ENCODE data around the gene DEFB108B.
"Not testable (repeated sequence)": the region's sequence is repeated elsewhere in the genome, so short reads cannot be mapped to it uniquely, and the experiment has no call there.

Gene DEFB108B

DNA sequence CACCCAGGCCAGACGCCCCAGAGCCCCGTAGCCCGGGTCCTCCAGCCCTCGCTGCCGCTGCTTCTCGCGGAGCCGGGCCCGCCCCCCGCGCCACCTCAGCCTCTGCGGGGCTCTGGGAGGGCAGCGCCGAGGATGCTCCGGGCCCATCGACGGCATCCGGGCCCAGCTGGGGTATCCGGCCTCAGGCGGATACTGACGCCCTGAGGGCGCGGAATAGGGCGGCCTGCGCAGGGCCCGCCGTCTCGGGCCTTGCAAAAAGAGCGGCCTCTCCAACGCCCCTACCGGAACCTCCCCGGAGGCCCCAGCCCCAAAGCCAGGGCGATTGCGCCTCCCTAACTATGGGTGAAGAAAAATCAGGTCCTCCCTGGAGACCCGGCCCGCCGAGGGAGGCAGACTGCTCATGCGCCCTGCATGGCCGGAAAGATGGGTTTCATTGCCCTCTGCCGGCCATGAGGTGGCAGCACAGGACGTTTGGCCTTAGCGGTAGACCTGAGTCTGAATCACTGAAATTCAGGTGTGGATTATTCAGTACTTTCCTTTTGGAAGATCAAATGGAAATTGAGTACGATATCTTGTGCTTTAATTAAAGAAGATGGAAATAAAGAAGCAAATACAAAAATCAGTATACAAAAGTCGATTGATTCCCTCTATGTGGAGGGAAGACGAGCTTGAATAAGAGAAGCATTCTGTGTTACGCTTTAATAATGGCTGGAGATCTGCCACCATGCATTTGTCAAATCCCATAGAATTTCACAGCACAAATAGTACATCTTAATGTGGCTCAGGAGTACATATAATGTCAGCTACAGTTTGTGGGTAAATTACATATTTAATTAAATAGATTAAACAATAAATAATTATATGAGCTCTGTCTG lies 19.3 kb upstream of the DEFB108B start:
- peak; percentile 73 for DNase-seq (ENCODE audit: low read depth)

DNA sequence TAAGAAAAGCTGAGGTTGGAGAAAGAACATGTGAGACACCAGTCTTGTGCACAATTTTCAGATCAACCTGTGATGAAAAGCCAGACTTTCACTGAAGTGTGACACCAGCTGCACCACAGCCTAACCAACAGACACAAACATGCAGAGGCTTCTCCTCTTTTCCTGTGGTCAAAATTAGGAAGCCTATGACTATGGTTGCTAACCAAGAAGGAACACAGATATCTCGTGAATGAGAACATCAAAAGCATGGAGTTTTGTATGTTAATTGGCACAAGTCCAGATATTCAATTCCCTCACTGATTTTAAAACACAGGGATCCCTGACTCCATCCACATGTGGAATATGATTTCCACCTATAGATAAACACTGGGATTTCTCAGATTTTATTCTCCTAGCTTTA lies 11.5 kb upstream of the DEFB108B start:
- DNase-seq (ENCODE audit: low read depth) = not testable (repeated sequence)

DNA sequence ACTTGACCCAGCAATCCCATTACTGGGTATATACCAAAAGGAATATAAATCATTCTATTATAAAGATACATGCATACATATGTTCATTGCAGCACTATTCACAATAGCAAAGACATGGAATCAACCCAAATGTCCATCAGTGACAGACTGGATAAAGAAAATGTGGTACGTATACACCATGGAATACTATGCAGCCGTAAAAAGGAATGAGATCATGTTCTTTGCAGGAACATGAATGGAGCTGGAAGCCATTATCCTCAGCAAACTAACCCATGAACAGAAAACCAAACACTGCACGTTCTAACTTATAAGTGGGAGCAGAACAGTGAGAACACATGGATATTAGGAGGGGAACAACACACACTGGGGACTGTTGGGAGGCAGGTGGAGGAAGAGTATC lies 3.8 kb upstream of the DEFB108B start:
- not testable (repeated sequence) for DNase-seq (ENCODE audit: low read depth)

DNA sequence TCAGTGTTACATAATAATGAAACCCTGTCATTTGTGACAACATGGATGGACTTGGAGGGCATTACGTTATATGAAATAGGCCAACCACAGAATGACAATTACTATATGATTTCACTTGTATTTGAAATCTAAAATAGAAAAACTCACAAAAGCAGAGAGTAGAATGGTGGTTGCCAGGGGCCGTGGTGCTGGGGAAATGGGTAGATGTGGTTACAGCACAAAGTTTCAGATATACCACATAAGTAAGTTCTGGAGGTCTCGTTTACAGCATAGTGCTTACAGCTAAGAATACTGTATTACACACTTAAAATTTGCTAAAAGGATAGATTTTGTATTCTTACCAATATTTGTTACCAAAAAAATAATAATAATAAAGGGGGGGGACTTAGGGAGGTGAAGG lies 3.3 kb upstream of the DEFB108B start:
- DNase-seq (ENCODE audit: low read depth) = not testable (repeated sequence)

DNA sequence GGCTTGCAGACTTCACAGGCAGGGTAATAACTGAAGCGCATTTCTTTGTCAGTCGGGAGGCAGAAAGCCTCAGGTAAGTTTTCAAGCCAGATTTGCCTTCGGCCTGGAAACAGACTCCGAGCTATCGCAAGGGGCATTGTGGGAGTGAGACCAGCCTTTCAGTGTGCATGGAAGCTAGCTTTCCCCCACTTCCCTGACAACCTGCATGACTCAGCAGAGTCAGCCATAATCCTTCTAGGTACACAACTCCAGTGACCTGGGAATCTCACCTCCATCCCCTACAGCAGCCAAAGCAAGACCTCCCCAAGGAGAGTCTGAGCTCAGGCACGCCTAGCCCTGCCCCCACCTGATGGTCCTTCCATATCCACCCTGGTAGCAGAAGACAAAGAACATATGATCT lies 9.7 kb downstream of the DEFB108B start:
- not testable (repeated sequence) for DNase-seq (ENCODE audit: low read depth)

DNA sequence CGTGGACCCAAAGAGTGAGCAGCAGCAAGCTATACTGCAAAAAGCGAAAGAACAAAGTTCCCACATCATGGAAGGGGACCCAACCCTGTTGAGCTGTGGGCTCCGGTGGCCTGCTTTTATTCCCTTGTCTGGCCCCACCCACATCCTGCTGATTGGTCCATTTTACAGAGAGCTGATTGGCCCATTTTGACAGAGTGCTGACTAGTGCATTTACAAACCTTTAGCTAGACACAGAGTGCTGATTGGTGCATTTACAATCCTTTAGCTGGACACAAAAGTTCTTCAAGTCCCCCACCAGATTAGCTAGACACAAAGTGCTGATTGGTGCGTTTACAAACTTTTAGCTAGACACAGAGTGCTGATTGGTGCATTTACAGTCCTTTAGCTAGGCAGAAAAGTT lies 10.4 kb downstream of the DEFB108B start:
- DNase-seq (ENCODE audit: low read depth) = not testable (repeated sequence)

DNA sequence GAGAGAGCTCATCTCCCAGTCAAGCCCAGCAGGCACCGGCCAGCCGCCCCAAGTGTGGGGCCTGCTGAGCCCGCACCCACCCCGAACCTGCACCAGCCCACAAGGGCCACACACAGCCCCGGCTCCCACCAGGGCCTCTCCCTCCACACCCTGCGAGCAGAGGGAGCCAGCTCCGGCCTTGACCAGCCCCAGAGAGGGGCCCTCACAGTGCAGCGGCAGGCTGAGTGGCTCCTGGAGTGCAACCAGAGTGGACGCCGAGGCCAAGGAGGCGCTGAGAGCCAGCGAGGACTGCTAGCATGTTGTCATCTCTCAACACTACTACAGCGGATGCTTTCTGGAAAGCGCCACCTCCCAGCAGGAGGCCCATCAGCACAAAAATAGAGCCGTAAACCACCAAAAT lies 10.9 kb downstream of the DEFB108B start:
- DNase-seq (ENCODE audit: low read depth) = no peak

DNA sequence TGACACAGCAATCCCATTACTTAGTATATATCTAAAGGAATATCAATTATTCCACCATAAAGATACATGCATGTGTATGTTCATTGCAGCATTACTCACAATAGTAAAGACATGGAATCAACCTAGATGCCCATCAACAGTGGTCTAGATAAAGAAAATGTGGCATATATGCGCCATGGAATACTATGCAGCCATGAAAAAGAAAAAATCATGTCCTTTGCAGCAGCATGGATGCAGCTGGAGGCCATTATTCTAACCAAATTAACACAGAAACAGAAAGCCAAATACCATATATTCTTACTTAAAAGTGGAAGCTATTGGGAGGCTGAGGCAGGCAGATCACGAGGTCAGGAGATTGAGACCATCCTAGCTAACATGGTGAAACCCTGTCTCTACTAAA lies 20.9 kb downstream of the DEFB108B start:
- DNase-seq (ENCODE audit: low read depth) = not testable (repeated sequence)

DNA sequence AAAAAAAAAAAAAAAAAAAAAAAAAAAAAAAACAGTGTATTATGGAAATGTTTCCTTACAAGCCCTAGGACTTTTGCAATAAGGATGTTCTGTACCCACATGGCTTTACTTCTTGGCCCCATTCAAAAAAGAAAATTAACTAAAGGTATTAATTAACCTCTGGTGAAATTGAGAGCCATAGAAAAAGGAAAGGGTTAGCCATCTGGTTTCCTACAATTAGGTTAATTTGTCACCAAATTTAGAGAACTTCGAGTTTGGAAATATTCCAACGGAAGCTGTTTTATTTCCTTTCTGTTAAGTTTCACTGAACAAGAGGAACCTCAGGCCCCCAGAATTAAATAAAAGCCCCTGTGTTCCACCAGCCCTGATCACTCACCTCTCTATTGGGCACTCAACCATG lies 22.9 kb downstream of the DEFB108B start:
- not testable (repeated sequence) for DNase-seq (ENCODE audit: low read depth)

DNA sequence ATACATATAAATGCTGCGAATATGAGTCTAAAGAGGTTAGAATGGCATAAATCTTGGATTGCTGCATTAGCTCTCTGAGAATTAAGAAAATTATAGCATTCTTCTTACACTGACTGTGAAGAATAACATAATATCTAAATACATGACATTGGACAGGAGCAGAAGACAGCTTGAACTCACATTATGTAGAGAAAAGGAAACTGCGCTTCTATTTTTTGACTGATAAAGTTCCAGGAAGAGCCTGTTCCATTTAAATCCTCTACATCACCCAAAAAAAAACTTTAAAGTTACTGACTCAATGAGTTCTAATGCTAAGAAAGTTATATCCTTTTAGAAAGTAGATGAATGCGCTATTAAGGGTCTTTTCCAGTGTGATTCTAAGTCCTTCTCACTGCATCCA lies 27.8 kb downstream of the DEFB108B start:
- not testable (repeated sequence) for DNase-seq (ENCODE audit: low read depth)

DNA sequence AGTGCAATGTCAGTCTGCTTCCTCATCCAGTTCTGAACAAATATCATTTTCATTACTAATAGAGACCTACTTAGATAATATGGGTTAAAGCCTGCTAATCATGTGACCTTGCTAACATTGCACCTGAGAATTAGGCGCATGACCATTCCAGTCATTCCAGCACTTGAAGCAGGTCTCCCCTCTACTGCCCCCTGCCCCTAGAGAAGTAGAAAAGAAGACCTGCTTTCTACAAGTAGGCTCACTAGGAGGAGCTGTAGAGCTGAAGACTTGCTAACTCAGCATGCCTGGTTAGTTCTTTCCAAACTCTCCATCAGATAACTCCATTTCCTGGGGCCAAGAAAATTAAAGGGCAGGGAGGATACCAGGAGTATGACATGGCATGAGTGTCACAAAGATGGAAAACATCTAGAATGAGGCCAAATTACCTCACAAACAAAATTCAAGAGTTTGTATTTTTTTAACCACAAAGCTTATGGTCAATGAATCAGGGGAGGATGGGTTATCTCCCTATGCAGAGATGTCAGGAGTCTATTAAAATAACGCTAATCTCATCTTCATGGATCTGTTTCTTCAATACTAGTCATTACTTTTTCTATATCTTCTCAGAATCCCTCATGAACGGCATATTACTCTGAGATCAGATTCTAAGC lies 31.1 kb downstream of the DEFB108B start:
- not testable (repeated sequence) for DNase-seq (ENCODE audit: low read depth)

DNA sequence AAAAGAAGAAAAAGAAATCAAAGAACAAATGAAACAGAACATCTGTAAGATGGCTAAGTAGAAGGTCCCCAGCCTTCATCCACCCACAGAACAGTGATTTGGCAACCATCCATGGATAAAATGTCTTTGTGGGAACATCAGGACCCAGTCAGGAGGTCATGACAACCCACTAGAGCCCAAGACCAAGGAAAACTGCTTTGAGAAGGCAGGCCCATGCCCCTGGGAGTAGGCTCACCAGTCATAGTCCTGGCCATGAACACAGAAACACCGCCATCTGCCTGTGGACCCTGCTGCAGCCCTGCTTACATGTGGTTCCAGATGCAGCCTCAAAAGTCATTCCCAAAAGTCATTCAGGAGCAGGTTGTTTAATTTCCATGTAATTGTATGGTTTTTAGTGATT lies 34.2 kb downstream of the DEFB108B start:
- not testable (repeated sequence) for DNase-seq (ENCODE audit: low read depth)

DNA sequence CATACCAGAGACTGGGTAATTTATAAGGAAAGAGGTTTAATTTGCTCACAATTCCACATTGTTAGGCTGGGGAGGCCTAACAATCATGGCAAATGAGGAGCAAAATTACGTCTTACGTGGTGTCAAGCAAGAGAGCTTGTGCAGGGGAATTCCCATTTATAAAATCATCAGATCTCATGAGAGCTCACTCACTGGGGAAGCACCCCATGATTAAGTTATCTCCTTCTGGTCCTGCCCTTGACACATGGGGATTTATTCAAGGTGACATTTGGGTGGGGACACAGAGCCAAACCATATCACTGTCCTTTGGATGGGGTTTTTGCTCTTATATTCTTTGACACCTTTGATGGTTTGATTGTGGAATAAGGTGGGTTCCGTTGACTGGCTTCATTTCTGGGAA lies 36.9 kb downstream of the DEFB108B start:
- not testable (repeated sequence) for DNase-seq (ENCODE audit: low read depth)

DNA sequence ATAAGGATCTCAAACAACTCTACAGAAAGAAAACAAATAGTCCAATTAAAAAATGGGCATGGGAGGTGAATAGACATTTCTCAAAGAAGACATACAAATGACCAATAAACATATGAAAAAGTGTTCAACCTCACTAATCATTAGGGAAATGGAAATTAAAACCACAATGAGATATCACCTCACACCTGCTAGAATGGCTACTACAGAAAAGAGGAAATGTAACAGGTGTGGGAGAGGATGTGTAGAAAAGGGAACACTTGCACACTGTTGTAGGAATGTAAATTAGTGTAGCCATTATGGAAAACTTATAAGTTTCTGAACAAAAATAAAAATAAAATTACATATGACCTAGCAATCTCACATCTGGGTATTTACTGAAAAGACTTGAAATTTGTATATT lies 37.7 kb downstream of the DEFB108B start:
- DNase-seq (ENCODE audit: low read depth) = not testable (repeated sequence)

DNA sequence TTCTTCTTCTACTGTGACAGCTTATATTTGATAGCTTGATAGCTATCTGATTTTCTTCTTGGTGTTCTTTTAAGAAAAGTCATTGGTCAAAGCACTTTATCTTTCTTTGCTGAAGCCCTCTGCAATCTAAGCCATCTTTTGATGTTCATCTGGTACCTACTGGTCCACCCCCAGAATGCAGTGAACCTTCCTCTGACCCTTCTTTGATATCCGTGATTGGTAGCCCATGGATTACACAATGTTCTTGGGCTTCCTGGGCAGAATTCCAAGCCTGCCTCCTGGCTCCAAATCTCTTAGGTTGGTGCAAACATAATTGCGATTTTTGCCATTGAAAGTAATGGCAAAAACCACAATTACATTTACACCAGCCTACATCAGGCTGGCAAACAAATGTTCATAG lies 43.3 kb downstream of the DEFB108B start:
- DNase-seq (ENCODE audit: low read depth) = not testable (repeated sequence)

DNA sequence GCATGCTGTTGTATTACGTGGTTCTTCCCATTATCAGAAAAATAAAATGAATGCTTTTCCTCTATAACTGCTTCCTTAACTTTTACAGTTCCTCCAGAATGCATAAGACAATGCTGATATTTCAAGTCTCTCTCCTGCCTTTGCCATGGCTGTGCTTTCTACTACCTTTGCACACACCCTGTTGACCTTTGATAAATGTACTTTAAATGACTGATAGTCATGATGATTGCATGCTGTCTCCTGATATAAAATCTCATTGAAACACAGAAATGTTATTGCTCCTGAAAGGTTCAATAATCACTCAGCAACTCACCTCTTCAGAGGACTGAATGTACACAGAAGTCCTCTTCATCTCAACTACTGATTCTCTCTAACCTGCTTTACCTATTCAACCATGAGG lies 45.1 kb downstream of the DEFB108B start, which contains the start of gene DEFB131B:
Gene DEFB131B (plus strand): TSS at position 395 of the 400 bp plus-strand sequence. CDS start 0 bp downstream, at position 395.
- not testable (repeated sequence) for DNase-seq (ENCODE audit: low read depth)

DNA sequence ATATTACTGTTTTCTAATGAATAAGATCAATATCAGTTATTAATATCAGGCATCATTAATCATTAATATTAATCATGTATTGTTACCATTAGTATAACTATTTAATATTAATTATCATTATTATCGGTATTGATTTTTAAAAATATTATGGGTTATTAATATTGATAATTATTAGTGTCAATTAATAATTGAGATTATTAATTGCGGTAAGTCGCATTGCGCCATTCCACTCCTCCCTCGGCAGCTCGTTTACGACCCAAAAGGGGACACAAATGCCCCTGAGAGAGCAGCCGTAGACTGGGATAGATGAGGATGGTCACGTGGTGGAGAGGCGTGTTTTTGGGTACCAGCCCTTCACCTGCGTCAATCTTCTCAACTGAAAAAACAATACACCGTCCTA lies 52.8 kb downstream of the DEFB108B start:
- not testable (repeated sequence) for DNase-seq (ENCODE audit: low read depth)
